HepG2 (cell line): Measurements from ENCODE around the gene SLC23A2. TPM values are rescaled to one million over a fixed set of nuclear protein-coding genes. Genes with fewer than 3 reads are reported as not detected.

Experiments
- ATF7-NPFF ChIP-seq: sonication (generic); formaldehyde crosslinking; IDR thresholded peaks from 2 replicates; pipeline ENCODE4 v1.8.1; 2023; ENCODE audit warnings: mild to moderate bottlenecking, low read depth, missing genetic modification reagents, moderate library complexity
- CHCHD3 ChIP-seq: sonication (generic); formaldehyde crosslinking; IDR thresholded peaks from 2 replicates; pipeline ENCODE4 v1.8.0; 2022; ENCODE audit warnings: mild to moderate bottlenecking, missing genetic modification reagents, moderate library complexity
- FOXK2 ChIP-seq: fragments of 450-650 bp; IDR thresholded peaks from 2 replicates; pipeline ENCODE4 v1.6.1; 2016
- HES4 ChIP-seq: sonication (generic); formaldehyde crosslinking; IDR thresholded peaks from 2 replicates; pipeline ENCODE4 v1.9.0; 2021; ENCODE audit warnings: mild to moderate bottlenecking, missing genetic modification reagents, borderline replicate concordance
- ISL2 ChIP-seq: sonication (generic); formaldehyde crosslinking; IDR thresholded peaks from 2 replicates; pipeline ENCODE4 v1.5.0; 2020; ENCODE audit warnings: missing genetic modification reagents
- KDM5A ChIP-seq: fragments of 200-600 bp; sonication (generic); IDR thresholded peaks from 2 replicates; pipeline ENCODE4 v1.7.0; 2018; ENCODE audit warnings: antibody characterized with exemption, mild to moderate bottlenecking, low read length, borderline replicate concordance
- SIX4 ChIP-seq: sonication (generic); formaldehyde crosslinking; IDR thresholded peaks from 2 replicates; pipeline ENCODE4 v1.4.0; 2020; ENCODE audit warnings: missing genetic modification reagents
- SKIL ChIP-seq: sonication (generic); formaldehyde crosslinking; IDR thresholded peaks from 2 replicates; pipeline ENCODE4 v1.8.0; 2022; ENCODE audit warnings: missing genetic modification reagents, mild to moderate bottlenecking, moderate library complexity, borderline replicate concordance
- SMAD3 ChIP-seq: sonication (generic); formaldehyde crosslinking; IDR thresholded peaks from 2 replicates; pipeline ENCODE4 v1.4.0; 2020; ENCODE audit warnings: missing genetic modification reagents
- STAT5B ChIP-seq: sonication (generic); formaldehyde crosslinking; IDR thresholded peaks from 2 replicates; pipeline ENCODE4 v1.4.0; 2020; ENCODE audit warnings: missing genetic modification reagents
- ZBED4 ChIP-seq: sonication (generic); formaldehyde crosslinking; IDR thresholded peaks from 2 replicates; pipeline ENCODE4 v1.4.0; 2020; ENCODE audit warnings: missing genetic modification reagents, borderline replicate concordance
- ZXDC ChIP-seq: sonication (generic); formaldehyde crosslinking; IDR thresholded peaks from 2 replicates; pipeline ENCODE4 v1.5.0; 2020; ENCODE audit warnings: mild to moderate bottlenecking, missing genetic modification reagents
- polyA plus RNA-seq, 8 experiments: library from polyadenylated mRNA; depleted of rRNA in 3 of 8; stranded (reverse) in 7 of 8; unstranded in 1 of 8; fragments of >200 nt; fragmentation: Illumina TruSeq in 4 of 8; extraction: Trizol in 4 of 8; gene quantifications; 2 replicates each; pipeline versions ENCODE4 v1.2.1 to v1.2.3, GENCODE V29; 2011 to 2016; ENCODE audit warnings: low read depth in 4 of 8, missing spikeins in 1 of 8, mixed read lengths in 1 of 8; ENCODE audit not compliant: insufficient read depth in 1 of 8
- total RNA-seq, 5 experiments: library from RNA; depleted of rRNA; stranded (reverse); fragments of >200 nt; fragmentation: Illumina TruSeq; extraction: Trizol; gene quantifications; 2 replicates each; pipeline ENCODE4 v1.2.3, GENCODE V29; 2016; ENCODE audit warnings: low read depth in 1 of 5
- TF ChIP-seq, protein P1 (sequence below): sonication (generic); formaldehyde crosslinking; IDR thresholded peaks from 2 replicates; pipeline ENCODE4 v1.8.1; 2023; ENCODE audit warnings: mild to moderate bottlenecking, inconsistent platforms, moderate library complexity, missing genetic modification reagents, borderline replicate concordance
- TF ChIP-seq, protein P2 (sequence below): sonication (generic); formaldehyde crosslinking; IDR thresholded peaks from 2 replicates; pipeline ENCODE4 v1.4.0; 2020; ENCODE audit warnings: missing genetic modification reagents

Gene SLC23A2
- total and polyA plus RNA-seq, 2 of the 13 experiments (the other 11 are each of a cell fraction or from before 2014, with no cell fraction given) = 42.2 to 51.2 TPM

- TF ChIP-seq ZBED4 (no peak), ATF7-NPFF (CRISPR knock-in tag) (no peak), STAT5B (CRISPR knock-in tag) (no peak), SKIL (CRISPR knock-in tag) (no peak), HES4 (no peak), ZXDC (CRISPR knock-in tag) (no peak), FOXK2 (no peak), KDM5A (no peak), CHCHD3 (CRISPR knock-in tag) (no peak), SIX4 (CRISPR knock-in tag) (no peak), SMAD3 (no peak), ISL2 (CRISPR knock-in tag) (no peak)
- TF ChIP-seq, protein P1, sequence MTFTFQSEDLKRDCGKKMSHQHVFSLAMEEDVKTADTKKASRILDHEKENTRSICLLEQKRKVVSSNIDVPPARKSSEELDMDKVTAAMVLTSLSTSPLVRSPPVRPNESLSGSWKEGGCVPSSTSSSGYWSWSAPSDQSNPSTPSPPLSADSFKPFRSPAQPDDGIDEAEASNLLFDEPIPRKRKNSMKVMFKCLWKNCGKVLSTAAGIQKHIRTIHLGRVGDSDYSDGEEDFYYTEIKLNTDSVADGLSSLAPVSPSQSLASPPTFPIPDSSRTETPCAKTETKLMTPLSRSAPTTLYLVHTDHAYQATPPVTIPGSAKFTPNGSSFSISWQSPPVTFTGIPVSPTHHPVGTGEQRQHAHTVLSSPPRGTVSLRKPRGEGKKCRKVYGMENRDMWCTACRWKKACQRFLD (CRISPR knock-in tag) = no peak
- TF ChIP-seq, protein P2, sequence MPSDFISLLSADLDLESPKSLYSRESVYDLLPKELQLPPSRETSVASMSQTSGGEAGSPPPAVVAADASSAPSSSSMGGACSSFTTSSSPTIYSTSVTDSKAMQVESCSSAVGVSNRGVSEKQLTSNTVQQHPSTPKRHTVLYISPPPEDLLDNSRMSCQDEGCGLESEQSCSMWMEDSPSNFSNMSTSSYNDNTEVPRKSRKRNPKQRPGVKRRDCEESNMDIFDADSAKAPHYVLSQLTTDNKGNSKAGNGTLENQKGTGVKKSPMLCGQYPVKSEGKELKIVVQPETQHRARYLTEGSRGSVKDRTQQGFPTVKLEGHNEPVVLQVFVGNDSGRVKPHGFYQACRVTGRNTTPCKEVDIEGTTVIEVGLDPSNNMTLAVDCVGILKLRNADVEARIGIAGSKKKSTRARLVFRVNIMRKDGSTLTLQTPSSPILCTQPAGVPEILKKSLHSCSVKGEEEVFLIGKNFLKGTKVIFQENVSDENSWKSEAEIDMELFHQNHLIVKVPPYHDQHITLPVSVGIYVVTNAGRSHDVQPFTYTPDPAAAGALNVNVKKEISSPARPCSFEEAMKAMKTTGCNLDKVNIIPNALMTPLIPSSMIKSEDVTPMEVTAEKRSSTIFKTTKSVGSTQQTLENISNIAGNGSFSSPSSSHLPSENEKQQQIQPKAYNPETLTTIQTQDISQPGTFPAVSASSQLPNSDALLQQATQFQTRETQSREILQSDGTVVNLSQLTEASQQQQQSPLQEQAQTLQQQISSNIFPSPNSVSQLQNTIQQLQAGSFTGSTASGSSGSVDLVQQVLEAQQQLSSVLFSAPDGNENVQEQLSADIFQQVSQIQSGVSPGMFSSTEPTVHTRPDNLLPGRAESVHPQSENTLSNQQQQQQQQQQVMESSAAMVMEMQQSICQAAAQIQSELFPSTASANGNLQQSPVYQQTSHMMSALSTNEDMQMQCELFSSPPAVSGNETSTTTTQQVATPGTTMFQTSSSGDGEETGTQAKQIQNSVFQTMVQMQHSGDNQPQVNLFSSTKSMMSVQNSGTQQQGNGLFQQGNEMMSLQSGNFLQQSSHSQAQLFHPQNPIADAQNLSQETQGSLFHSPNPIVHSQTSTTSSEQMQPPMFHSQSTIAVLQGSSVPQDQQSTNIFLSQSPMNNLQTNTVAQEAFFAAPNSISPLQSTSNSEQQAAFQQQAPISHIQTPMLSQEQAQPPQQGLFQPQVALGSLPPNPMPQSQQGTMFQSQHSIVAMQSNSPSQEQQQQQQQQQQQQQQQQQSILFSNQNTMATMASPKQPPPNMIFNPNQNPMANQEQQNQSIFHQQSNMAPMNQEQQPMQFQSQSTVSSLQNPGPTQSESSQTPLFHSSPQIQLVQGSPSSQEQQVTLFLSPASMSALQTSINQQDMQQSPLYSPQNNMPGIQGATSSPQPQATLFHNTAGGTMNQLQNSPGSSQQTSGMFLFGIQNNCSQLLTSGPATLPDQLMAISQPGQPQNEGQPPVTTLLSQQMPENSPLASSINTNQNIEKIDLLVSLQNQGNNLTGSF (CRISPR knock-in tag) = 0 out of 2 replicates have a peak, but pooled peaks have one; percentile 7
Measured at GRCh38 chr20:4896971-4897497, 104.3 kb downstream of the SLC23A2 start (continued).
